WI38 (cell line): Measurements from ENCODE around the gene ADAMTSL5.

Experiments used
- H3K4me3 ChIP-seq: 2 replicates; pipeline ENCODE4 v1.5.1; 2011; ENCODE audit warnings: low read depth, mild to moderate bottlenecking, control low read depth, low read length
- CTCF ChIP-seq: IDR thresholded peaks from 2 replicates; pipeline ENCODE4 v1.5.1; 2012; ENCODE audit warnings: low read depth, mild to moderate bottlenecking, control low read depth, low read length

The ADAMTSL5 gene

GRCh38 chr19:1491114-1491848, 21.5 kb downstream of the ADAMTSL5 start, which contains the start of gene REEP6:
Gene REEP6 (plus strand): TSS chr19:1491181. CDS start chr19:1491270, 89 bp downstream.
- no peak for TF ChIP-seq CTCF
- H3K4me3 ChIP-seq = peak within 1 kb of the TSS; percentile 63

GRCh38 chr19:1490311-1491113, 22.3 kb downstream of the ADAMTSL5 start, which contains the start of gene PCSK4:
Gene PCSK4 (minus strand): TSS chr19:1490350. CDS start chr19:1490346, 4 bp downstream.
- H3K4me3 ChIP-seq = peak within 1 kb of the TSS; percentile 63
- no peak for TF ChIP-seq CTCF

- peak overlapping the region; percentile 63 for H3K4me3 ChIP-seq
- no peak for TF ChIP-seq CTCF
Observed at GRCh38 chr19:1489463-1490310, 23.1 kb downstream of the ADAMTSL5 start.

- no peak for TF ChIP-seq CTCF
- no peak overlapping the region for H3K4me3 ChIP-seq
Observed at GRCh38 chr19:1488282-1488601, 24.6 kb downstream of the ADAMTSL5 start.

- no peak for TF ChIP-seq CTCF
- H3K4me3 ChIP-seq = no peak overlapping the region
Observed at GRCh38 chr19:1487576-1488281, 25.1 kb downstream of the ADAMTSL5 start.

GRCh38 chr19:1486720-1487575, 25.9 kb downstream of the ADAMTSL5 start:
- no peak for TF ChIP-seq CTCF
- no peak overlapping the region for H3K4me3 ChIP-seq
